Endothelial cell of umbilical vein (primary cell): ENCODE measurements around the gene CDK5. TPM values are rescaled to one million over a fixed set of nuclear protein-coding genes. Genes with fewer than 3 reads are reported as not detected.

ENCODE experiments used
- Bru-seq: library from RNA; stranded (reverse); fragments of 400-500 nt; gene quantifications from one replicate; lab custom pipeline; 2021; lab: Mats Ljungman, UMichigan
- BruChase-seq, 2 experiments: library from RNA; stranded (reverse); fragments of 400-500 nt; gene quantifications; one replicate each; lab custom pipeline; 2021; lab: Mats Ljungman, UMichigan
- BruUV-seq: library from RNA; stranded (reverse); fragments of 400-500 nt; replicated peaks from 2 replicates; lab custom pipeline; 2021; lab: Mats Ljungman, UMichigan
- CTCF ChIA-PET: fragments of 300-600, 350-600 bp; sonication (Branson Sonifier 250); formaldehyde crosslinking; loops from one replicate; lab custom pipeline; 2021; ENCODE audit warnings: antibody characterized with exemption, inconsistent platforms; lab: Charles Lee
- POLR2A ChIA-PET: fragments of 300-600, 350-600 bp; sonication (Branson Sonifier 250); formaldehyde crosslinking; loops from one replicate; lab custom pipeline; 2021; ENCODE audit warnings: antibody characterized with exemption, inconsistent platforms; lab: Charles Lee
- DNase-seq: peaks from one replicate; pipeline ENCODE4 v3.0.0-alpha.2; 2011; ENCODE audit warnings: low read depth, low spot score
- FAIRE-seq: peaks from 2 replicates; lab custom pipeline; 2011; peaks lifted over from hg19 to GRCh38; lab: Jason Lieb, UNC
- H2AFZ ChIP-seq: 2 replicates; pipeline ENCODE4 v1.6.0; 2012; ENCODE audit warnings: low read depth, low read length, control low read depth, inconsistent platforms
- H3K27ac ChIP-seq: 2 replicates; pipeline ENCODE4 v1.5.1; 2011; ENCODE audit warnings: low read depth, mild to moderate bottlenecking, control low read depth, low read length, moderate library complexity; ENCODE audit not compliant: insufficient read depth
- H3K27me3 ChIP-seq, 2 experiments: 2 replicates each; pipeline versions ENCODE4 v1.6.0 to v1.6.1; 2011; ENCODE audit warnings: low read length in 2 of 2, mixed read lengths in 1 of 2; ENCODE audit not compliant: control insufficient read depth in 2 of 2, insufficient read depth in 2 of 2
- H3K36me3 ChIP-seq, 2 experiments: 2 replicates in 1 of 2; 3 replicates in 1 of 2; pipeline ENCODE4 v1.5.1; 2011; ENCODE audit warnings: low read length in 2 of 2, mild to moderate bottlenecking in 1 of 2, moderate library complexity in 1 of 2; ENCODE audit not compliant: control insufficient read depth in 2 of 2, insufficient read depth in 2 of 2; ENCODE audit errors: extremely low read depth in 1 of 2
- H3K4me1 ChIP-seq: 3 replicates; pipeline ENCODE4 v1.5.1; 2011; ENCODE audit warnings: mild to moderate bottlenecking, low read length; ENCODE audit not compliant: control insufficient read depth, insufficient read depth; ENCODE audit errors: extremely low read depth
- H3K4me2 ChIP-seq: 2 replicates; pipeline ENCODE4 v1.6.1; 2011; ENCODE audit warnings: low read length, control low read depth, mixed read lengths; ENCODE audit not compliant: insufficient read depth
- H3K4me3 ChIP-seq, 3 experiments: fragments of 200-600 bp in 1 of 3; sonication (generic), shearing (Covaris generic) in 1 of 3; replicated peaks in 1 of 3; 2 replicates each; pipeline ENCODE4 v1.5.1; 2011 to 2016; ENCODE audit warnings: control low read depth in 3 of 3, low read length in 3 of 3, mild to moderate bottlenecking in 2 of 3, inconsistent platforms in 1 of 3, low read depth in 1 of 3, moderate library complexity in 1 of 3; ENCODE audit not compliant: insufficient read depth in 1 of 3
- H3K79me2 ChIP-seq: 2 replicates; pipeline ENCODE4 v1.6.0; 2012; ENCODE audit warnings: low read length, inconsistent platforms; ENCODE audit not compliant: control insufficient read depth, insufficient read depth
- H3K9ac ChIP-seq: replicated peaks from 2 replicates; pipeline ENCODE3; 2011; ENCODE audit warnings: low read length, control low read depth; ENCODE audit not compliant: insufficient read depth; ENCODE audit errors: extremely low read depth
- H3K9me1 ChIP-seq: replicated peaks from 3 replicates; pipeline ENCODE4 v1.6.0; 2011; ENCODE audit warnings: mild to moderate bottlenecking, low read length; ENCODE audit not compliant: control insufficient read depth, insufficient read depth; ENCODE audit errors: extremely low read depth
- H3K9me3 ChIP-seq: replicated peaks from 2 replicates; pipeline ENCODE4 v1.5.1; 2012; ENCODE audit warnings: low read length, inconsistent platforms; ENCODE audit not compliant: control insufficient read depth, insufficient read depth
- H4K20me1 ChIP-seq: replicated peaks from 2 replicates; pipeline ENCODE3; 2011; ENCODE audit warnings: mild to moderate bottlenecking, low read length; ENCODE audit not compliant: control insufficient read depth, insufficient read depth; ENCODE audit errors: extremely low read depth
- EZH2 ChIP-seq: IDR thresholded peaks from 2 replicates; pipeline ENCODE4 v1.6.1; 2012; ENCODE audit warnings: borderline replicate concordance, low read depth, mild to moderate bottlenecking, moderate library complexity, low read length, inconsistent platforms; ENCODE audit not compliant: severe bottlenecking
- FOS ChIP-seq: IDR thresholded peaks from 2 replicates; pipeline ENCODE4 v1.6.1; 2011; ENCODE audit warnings: mild to moderate bottlenecking, low read length, moderate library complexity, borderline replicate concordance; ENCODE audit not compliant: insufficient read depth
- GATA2 ChIP-seq: IDR thresholded peaks from 2 replicates; pipeline ENCODE4 v1.7.0; 2011; ENCODE audit warnings: low read depth, mild to moderate bottlenecking, moderate library complexity, mixed read lengths, low read length; ENCODE audit not compliant: insufficient read length, insufficient read depth
- JUN ChIP-seq: IDR thresholded peaks from 2 replicates; pipeline ENCODE4 v1.6.1; 2011; ENCODE audit warnings: borderline replicate concordance, low read depth; ENCODE audit not compliant: insufficient read length, insufficient read depth
- MYC ChIP-seq: IDR thresholded peaks from one replicate; pipeline ENCODE4 v1.6.1; 2011; ENCODE audit warnings: mild to moderate bottlenecking, low read depth, low read length
- POLR2A ChIP-seq: IDR thresholded peaks from 2 replicates; pipeline ENCODE4 v1.6.1; 2012; ENCODE audit warnings: low read depth, mild to moderate bottlenecking, control low read depth, low read length
- POLR2AphosphoS5 ChIP-seq: IDR thresholded peaks from 2 replicates; pipeline ENCODE4 v1.6.1; 2012; ENCODE audit warnings: low read depth, mild to moderate bottlenecking, control low read depth, low read length, moderate library complexity; ENCODE audit not compliant: insufficient read depth
- dilution Hi-C: fragments of 300-500 bp; cut with MboI; formaldehyde crosslinking; loops from one replicate; pipeline ENCODE4 v1.15.0; 2019; ENCODE audit warnings: low sequenced_read_pairs; ENCODE audit not compliant: extremely low pct_ligation_motif_present
- intact Hi-C: fragments of 100-400 bp; cut with micrococcal nuclease; formaldehyde crosslinking; loops from one replicate; pipeline ENCODE4 v1.10.0; 2022
- long read RNA-seq: library from polyadenylated mRNA; stranded (forward); transcript quantifications from one replicate; pipeline ENCODE4 v2.0.0, GENCODE V29; 2021
- polyA minus RNA-seq, 3 experiments: library from RNA; depleted of rRNA, polyadenylated mRNA; stranded (reverse); fragments of >200 nt; gene quantifications; 1 replicate in 1 of 3; 2 replicates in 2 of 3; pipeline ENCODE4 v1.2.3, GENCODE V29; 2011
- polyA plus RNA-seq, 4 experiments: library from polyadenylated mRNA; depleted of rRNA in 3 of 4; stranded (reverse) in 3 of 4; unstranded in 1 of 4; fragments of >200 nt; gene quantifications; 2 replicates each; pipeline versions ENCODE4 v1.2.1 to v1.2.3, GENCODE V29; 2011 to 2012; ENCODE audit warnings: missing spikeins in 1 of 4
- total RNA-seq: library from RNA; stranded (reverse); gene quantifications from 2 replicates; pipeline ENCODE4 v1.2.3, GENCODE V29; 2021
- TF ChIP-seq, protein P1 (sequence below), 2 donors: IDR thresholded peaks; 1 replicate in 1 of 2; 2 replicates in 1 of 2; pipeline ENCODE4 v1.5.1; 2011; ENCODE audit warnings: low read length in 2 of 2, mild to moderate bottlenecking in 2 of 2, moderate library complexity in 2 of 2, control low read depth in 1 of 2, inconsistent platforms in 1 of 2, low read depth in 1 of 2; ENCODE audit not compliant: insufficient read depth in 1 of 2; ENCODE audit errors: extremely low read depth in 1 of 2
- TF ChIP-seq, protein P2 (sequence below): IDR thresholded peaks from 2 replicates; pipeline ENCODE4 v1.6.1; 2011; ENCODE audit not compliant: insufficient read depth, insufficient read length

CDK5 gene
- 16.5 and 17.7 TPM in 2 replicates for total RNA-seq
- polyA plus RNA-seq: 38.2 and 38.3 TPM in 2 replicates
- polyA plus RNA-seq (2011; cell fraction: cytosol; rRNA removed): 29.4 and 30.9 TPM in 2 replicates
- polyA plus RNA-seq (2011; cell fraction: nucleus; rRNA removed): 14.6 and 17.3 TPM in 2 replicates
- polyA plus RNA-seq (2012): 18.6 and 21.8 TPM in 2 replicates
- polyA minus RNA-seq: 20.5 and 26.6 TPM in 2 replicates
- polyA minus RNA-seq (2011; cell fraction: cytosol; rRNA and poly(A)+ RNA removed): 22.8 TPM
- polyA minus RNA-seq (2011; cell fraction: nucleus; rRNA and poly(A)+ RNA removed): 4.3 and 5.0 TPM in 2 replicates
- percentile 34 among the genes with signal in this experiment for Bru-seq, nascent RNA
- percentile 52 among the genes with signal in this experiment for BruChase-seq, experiment 1, labeled RNA remaining after a 6-hour chase
- BruChase-seq, experiment 2, labeled RNA remaining after a 2-hour chase: percentile 47 among the genes with signal in this experiment
- long read RNA-seq, transcript CDK5-204 (12 exons, 1,758 nt): major isoform, 37 of 50 reads
- long read RNA-seq, transcript CDK5-201 (11 exons, 783 nt): minor isoform, 6 of 50 reads
- long read RNA-seq, partial matches to known transcripts: 2 of 50 reads
- long read RNA-seq, other reads (novel, unspliced or antisense): 5 of 50 reads

- no peak for FAIRE-seq
- BruUV-seq: no TSS peak
- dilution Hi-C loops (no loop called here), intact Hi-C loops (no loop called here)
- TF ChIP-seq, protein P1, sequence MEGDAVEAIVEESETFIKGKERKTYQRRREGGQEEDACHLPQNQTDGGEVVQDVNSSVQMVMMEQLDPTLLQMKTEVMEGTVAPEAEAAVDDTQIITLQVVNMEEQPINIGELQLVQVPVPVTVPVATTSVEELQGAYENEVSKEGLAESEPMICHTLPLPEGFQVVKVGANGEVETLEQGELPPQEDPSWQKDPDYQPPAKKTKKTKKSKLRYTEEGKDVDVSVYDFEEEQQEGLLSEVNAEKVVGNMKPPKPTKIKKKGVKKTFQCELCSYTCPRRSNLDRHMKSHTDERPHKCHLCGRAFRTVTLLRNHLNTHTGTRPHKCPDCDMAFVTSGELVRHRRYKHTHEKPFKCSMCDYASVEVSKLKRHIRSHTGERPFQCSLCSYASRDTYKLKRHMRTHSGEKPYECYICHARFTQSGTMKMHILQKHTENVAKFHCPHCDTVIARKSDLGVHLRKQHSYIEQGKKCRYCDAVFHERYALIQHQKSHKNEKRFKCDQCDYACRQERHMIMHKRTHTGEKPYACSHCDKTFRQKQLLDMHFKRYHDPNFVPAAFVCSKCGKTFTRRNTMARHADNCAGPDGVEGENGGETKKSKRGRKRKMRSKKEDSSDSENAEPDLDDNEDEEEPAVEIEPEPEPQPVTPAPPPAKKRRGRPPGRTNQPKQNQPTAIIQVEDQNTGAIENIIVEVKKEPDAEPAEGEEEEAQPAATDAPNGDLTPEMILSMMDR (IDR thresholded peaks at IDR 0.05; ENCODE audit: extremely low read depth in 1 of 2, insufficient read depth in 1 of 2, low read depth in 1 of 2, low read length in 2 of 2): no peak
- no peak for TF ChIP-seq MYC
- no peak for TF ChIP-seq GATA2
- no peak for TF ChIP-seq FOS
- TF ChIP-seq POLR2AphosphoS5: no peak
- TF ChIP-seq EZH2: no peak
- no peak for TF ChIP-seq POLR2A
- TF ChIP-seq, protein P2, sequence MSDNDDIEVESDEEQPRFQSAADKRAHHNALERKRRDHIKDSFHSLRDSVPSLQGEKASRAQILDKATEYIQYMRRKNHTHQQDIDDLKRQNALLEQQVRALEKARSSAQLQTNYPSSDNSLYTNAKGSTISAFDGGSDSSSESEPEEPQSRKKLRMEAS: no peak
- no peak for TF ChIP-seq JUN
- no peak for DNase-seq
- Histone ChIP-seq H3K27ac (peak within 1 kb of the TSS; percentile 81), H3K4me1 (peaks cover 29% of the 10 kb centered on the region), H3K4me2 (peak within 1 kb of the TSS; percentile 55), H2AFZ (peak within 1 kb of the TSS; percentile 81), H3K79me2 (peaks cover 29% of the 10 kb centered on the region), H3K9me3 (no peaks in the 10 kb centered on the region), H3K27me3 (no peaks in the 10 kb centered on the region), H4K20me1 (no peaks in the 10 kb centered on the region), H3K9ac (peak within 1 kb of the TSS; percentile 57), H3K9me1 (no peaks in the 10 kb centered on the region), H3K36me3 (peaks cover 0 to under 1% of the 10 kb centered on the region in 2 experiments), H3K4me3 (peak within 1 kb of the TSS; percentile 28 to 69 (median 48))
- CTCF ChIA-PET: interaction anchor here (1.0 to 1.3 kb wide), 2 partner anchors 29 to 95 kb away, joined by 3 to 5 read pairs; partner anchors contain the start of gene ABCB8
- POLR2A ChIA-PET: no interaction called here
Observed at GRCh38 chr7:151057506-151057988, at the start of gene CDK5. Gene CDK5 (minus strand): TSS chr7:151057897. CDS start chr7:151057848, 49 bp downstream.
